Ovary (tissue), 9 donors: ENCODE measurements around the gene RBBP8NL. TPM values are rescaled to one million over a fixed set of nuclear protein-coding genes. Genes with fewer than 3 reads are reported as not detected.

ENCODE experiments used
- DNase-seq, 5 donors: peaks; one replicate each; pipeline ENCODE4 v3.0.0-alpha.2; 2019 to 2020
- H3K27ac ChIP-seq, 2 donors: fragments of 200-600 bp; one replicate each; pipeline versions ENCODE4 v1.5.1 to v1.8.0; 2019 to 2022
- H3K27me3 ChIP-seq: fragments of 200-600 bp; one replicate; pipeline ENCODE4 v1.8.0; 2022
- H3K36me3 ChIP-seq: fragments of 200-600 bp; sonication (generic); one replicate; pipeline ENCODE4 v1.5.1; 2019
- H3K4me1 ChIP-seq: one replicate; pipeline ENCODE4 v1.8.1; 2013; ENCODE audit warnings: mild to moderate bottlenecking, moderate library complexity; ENCODE audit not compliant: insufficient read depth
- H3K4me3 ChIP-seq: fragments of 200-600 bp; sonication (generic); one replicate; pipeline ENCODE4 v1.5.1; 2017
- H3K9me3 ChIP-seq, 2 donors: fragments of 200-600 bp in 1 of 2; sonication (generic) in 1 of 2; one replicate each; pipeline versions ENCODE4 v1.5.1 to v1.8.1; 2013 to 2019; ENCODE audit warnings: mild to moderate bottlenecking in 1 of 2, moderate library complexity in 1 of 2
- CTCF ChIP-seq, 3 donors: fragments of 450-650 bp in 2 of 3; fragments of 200-600 bp in 1 of 3; IDR thresholded peaks; one replicate each; pipeline versions ENCODE4 v1.5.1 to v1.8.0; 2016 to 2022; ENCODE audit warnings: antibody characterized with exemption in 3 of 3, mild to moderate bottlenecking in 1 of 3
- EP300 ChIP-seq: sonication (generic); formaldehyde crosslinking; IDR thresholded peaks from one replicate; pipeline ENCODE4 v1.6.1; 2017; ENCODE audit warnings: antibody characterized with exemption
- POLR2A ChIP-seq: fragments of 450-650 bp; IDR thresholded peaks from one replicate; pipeline ENCODE4 v1.6.1; 2017; ENCODE audit warnings: antibody characterized with exemption, mild to moderate bottlenecking, moderate library complexity
- WGBS, 3 donors: extraction: QIAGEN DNeasy Blood & Tissue Kit in 1 of 3; methylation state at CpG; one replicate each; pipeline versions ENCODE4 v1.1.5 to v1.1.7; 2013 to 2017; 5-methylcytosine and 5-hydroxymethylcytosine counted together
- intact Hi-C, 4 donors: fragments of 100-400 bp; cut with DNase I; formaldehyde crosslinking; loops; one replicate each; pipeline versions ENCODE4 v1.11.0 to v1.15.1; 2022 to 2023
- polyA plus RNA-seq, 2 donors: library from polyadenylated mRNA; stranded (reverse); fragments of 200-250 nt in 1 of 2; fragments of 350-450 nt in 1 of 2; fragmentation: Illumina TruSeq in 1 of 2; extraction: RNeasy Lipid Tissue Mini Kit (QIAGEN cat#74804) in 1 of 2; gene quantifications; one replicate each; pipeline ENCODE4 v1.2.3, GENCODE V29; 2013 to 2014
- total RNA-seq, 7 donors: library from RNA; depleted of rRNA in 2 of 7; stranded (reverse); fragments of >200 nt in 2 of 7; fragmentation: NEBNext Ultra II Directional in 3 of 7; extraction: Animal tissue kit (Norgen Biotek cat#: 25700) in 3 of 7; gene quantifications; one replicate each; pipeline versions ENCODE4 v1.1.0 to v1.2.4, GENCODE V29; 2016 to 2023
- donor health status: DM: no; HTN: no; CAD: no; lungs with moderate emphysema.
- donor health status: DM: no; HTN: no; CAD: no.
- donor health status: Bipolar disorder and iron deficiency.
- donor health status: DM: yes; HTN: yes; CAD: no.
- donor health status: DM: no; HTN: no; CAD: no.
- donor health status: DM: yes; HTN: yes; CAD: no.

Gene RBBP8NL
- total and polyA plus RNA-seq, 9 donors: 0.32 to 0.46 TPM; not detected in 7

DNA sequence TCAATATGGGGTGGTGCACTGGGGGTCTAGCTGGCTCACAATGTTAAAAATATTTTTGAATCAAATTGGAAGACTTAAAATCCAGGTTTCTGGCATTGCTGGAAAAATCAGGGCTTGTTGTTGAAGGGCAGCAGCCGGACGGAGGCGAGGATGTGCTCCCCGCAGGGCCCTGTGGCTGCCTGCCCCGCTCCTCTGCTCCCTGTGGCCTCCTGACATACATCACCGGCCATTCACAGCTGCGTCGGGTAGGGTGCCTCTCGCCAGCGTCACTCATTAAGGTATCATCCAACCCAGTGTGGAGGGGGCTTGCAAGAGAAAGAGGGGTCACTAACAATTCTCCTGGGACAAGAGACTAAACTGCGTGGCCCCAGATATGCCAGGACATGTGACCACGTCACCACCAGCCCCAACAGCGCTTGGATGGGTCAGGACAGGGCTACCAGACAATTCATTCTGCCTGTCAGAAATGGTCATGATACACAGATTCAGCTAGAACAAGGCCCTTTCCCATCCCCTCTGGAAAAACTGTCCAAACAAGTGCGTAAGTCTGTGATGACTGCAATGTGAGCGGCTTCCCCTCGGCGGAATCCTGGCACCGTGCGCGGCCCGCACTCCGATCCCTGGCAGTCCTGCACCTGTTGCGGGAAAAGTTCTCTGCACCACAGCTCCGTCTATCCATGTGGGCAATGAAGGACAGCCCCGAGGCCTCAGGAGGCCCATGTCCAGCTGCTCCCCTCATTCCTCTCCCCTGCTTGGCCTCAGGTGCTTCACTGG, 36.5 kb upstream of the RBBP8NL start:
- no peak for DNase-seq
- H3K27me3 ChIP-seq: no peaks in the 10 kb centered on the region
- no peaks in the 10 kb centered on the region for H3K4me1 ChIP-seq
- intact Hi-C loops: no loop called here
- no peak overlapping the region for H3K4me3 ChIP-seq
- 73 to 85% (median 82%) methylated on average over 25 of the region's 25 CpGs for WGBS, 3 donors
- H3K36me3 ChIP-seq: no peaks in the 10 kb centered on the region
- TF ChIP-seq EP300 (no peak), POLR2A (no peak), CTCF (IDR thresholded peaks at IDR 0.05) (no peak)
- H3K9me3 ChIP-seq: no peaks in the 10 kb centered on the region
- no peak overlapping the region for H3K27ac ChIP-seq

DNA sequence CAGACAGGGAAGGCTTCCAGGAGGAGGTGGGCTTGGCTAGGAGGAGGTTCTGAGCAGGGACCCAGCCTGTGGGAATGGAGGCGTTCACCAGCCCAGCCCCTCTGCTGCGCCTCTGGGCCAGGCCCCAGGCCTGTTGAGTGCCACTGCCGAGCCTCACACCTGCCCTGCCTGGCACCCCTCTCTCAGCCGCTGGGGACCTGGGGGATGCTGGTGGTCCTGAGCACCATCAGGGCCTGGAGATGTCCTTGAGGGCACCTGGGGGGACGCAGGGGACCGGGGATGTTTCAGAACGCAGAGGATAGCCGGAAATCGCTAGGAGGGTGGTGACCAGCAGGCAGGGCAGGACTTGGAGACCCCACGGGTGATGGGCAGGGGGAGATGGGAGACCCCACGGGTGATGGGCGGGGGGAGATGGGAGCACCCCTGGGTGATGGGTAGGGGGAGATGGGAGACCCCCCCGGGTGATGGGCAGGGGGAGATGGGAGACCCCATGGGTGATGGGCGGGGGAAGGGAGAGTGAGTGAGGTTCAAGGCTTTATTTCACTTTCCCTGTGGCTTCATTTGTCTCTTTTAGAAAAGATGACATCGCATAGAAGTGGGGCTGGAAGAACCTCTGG, 35.7 kb upstream of the RBBP8NL start:
- H3K27ac ChIP-seq: no peak overlapping the region
- H3K36me3 ChIP-seq: no peaks in the 10 kb centered on the region
- no peak overlapping the region for H3K4me3 ChIP-seq
- TF ChIP-seq CTCF (IDR thresholded peaks at IDR 0.05) (no peak), EP300 (no peak), POLR2A (no peak)
- no peak for DNase-seq
- no peaks in the 10 kb centered on the region for H3K9me3 ChIP-seq
- WGBS, 3 donors: 67 to 76% (median 70%) methylated on average over 15 of the region's 15 CpGs
- intact Hi-C loops: no loop called here
- H3K4me1 ChIP-seq: no peaks in the 10 kb centered on the region
- H3K27me3 ChIP-seq: no peaks in the 10 kb centered on the region

GRCh38 chr20:62461834-62462233, 34.5 kb upstream of the RBBP8NL start:
- H3K9me3 ChIP-seq: no peaks in the 10 kb centered on the region
- TF ChIP-seq CTCF (IDR thresholded peaks at IDR 0.05): no peak
- no peak for TF ChIP-seq POLR2A
- TF ChIP-seq EP300: no peak

GRCh38 chr20:62461157-62461556, 33.8 kb upstream of the RBBP8NL start:
- no peak for DNase-seq
- WGBS, 3 donors: 59 to 69% (median 68%) methylated on average over 10 of the region's 10 CpGs
- H3K27me3 ChIP-seq: no peaks in the 10 kb centered on the region
- no peaks in the 10 kb centered on the region for H3K36me3 ChIP-seq
- no peak for TF ChIP-seq CTCF (IDR thresholded peaks at IDR 0.05)
- no peak for TF ChIP-seq POLR2A
- no peak for TF ChIP-seq EP300
- H3K9me3 ChIP-seq: no peaks in the 10 kb centered on the region
- intact Hi-C loops: no loop called here
- H3K4me3 ChIP-seq: no peak overlapping the region
- H3K27ac ChIP-seq: no peak overlapping the region
- H3K4me1 ChIP-seq: no peaks in the 10 kb centered on the region

More at GRCh38 chr20:62461834-62462233, 34.5 kb upstream of the RBBP8NL start:
- 91 to 93% (median 91%) methylated on average over 13 of the region's 13 CpGs for WGBS, 3 donors
- Histone ChIP-seq H3K27ac (no peak overlapping the region), H3K27me3 (no peaks in the 10 kb centered on the region), H3K36me3 (no peaks in the 10 kb centered on the region), H3K4me3 (no peak overlapping the region), H3K4me1 (no peaks in the 10 kb centered on the region)
- DNase-seq: no peak
- intact Hi-C loops: no loop called here
